Activated CD8-positive, alpha-beta T cell treated with anti-CD3 and anti-CD28 coated beads for 36 hours (primary cell): ENCODE measurements around the gene GGACT. TPM values are rescaled to one million over a fixed set of nuclear protein-coding genes. Genes with fewer than 3 reads are reported as not detected.

ENCODE experiments used
- ATAC-seq: fragments of 200-7000 bp; cut with Tn5 transposase; one replicate; pipeline ENCODE4 v1.10.0; 2021; ENCODE audit warnings: mild to moderate bottlenecking, moderate library complexity
- CTCF ChIA-PET: fragments of 350-600 bp; sonication (Branson Sonifier 250); formaldehyde crosslinking; loops from one replicate; lab custom pipeline; 2021; ENCODE audit warnings: antibody characterized with exemption; lab: Charles Lee
- POLR2A ChIA-PET: fragments of 350-600 bp; sonication (Branson Sonifier 250); formaldehyde crosslinking; loops from one replicate; lab custom pipeline; 2021; ENCODE audit warnings: antibody characterized with exemption; lab: Charles Lee
- DNase-seq: peaks from one replicate; pipeline ENCODE4 v3.0.0-alpha.2; 2020
- H3K27ac Mint-ChIP-seq: one replicate; pipeline ENCODE4 v1.8.0; 2021; ENCODE audit warnings: mild to moderate bottlenecking, mixed read lengths
- H3K27me3 Mint-ChIP-seq: one replicate; pipeline ENCODE4 v1.8.0; 2021; ENCODE audit warnings: mixed read lengths
- H3K36me3 Mint-ChIP-seq: one replicate; pipeline ENCODE4 v1.8.0; 2021; ENCODE audit warnings: low read depth, mixed read lengths
- H3K4me1 Mint-ChIP-seq: one replicate; pipeline ENCODE4 v1.8.0; 2021; ENCODE audit warnings: low read depth, mixed read lengths
- H3K4me3 Mint-ChIP-seq: one replicate; pipeline ENCODE4 v1.8.0; 2021; ENCODE audit warnings: mild to moderate bottlenecking, moderate library complexity, mixed read lengths
- H3K9me3 Mint-ChIP-seq: one replicate; pipeline ENCODE4 v1.8.0; 2021; ENCODE audit warnings: mixed read lengths
- intact Hi-C: fragments of 100-400 bp; cut with micrococcal nuclease; formaldehyde crosslinking; loops from one replicate; pipeline ENCODE4 v1.10.0; 2022
- total RNA-seq, 2 experiments: library from RNA; stranded (reverse); gene quantifications; one replicate each; pipeline ENCODE4 v1.2.3, GENCODE V29; 2021
- TF ChIP-seq, protein P1 (sequence below): fragments of 200-600 bp; IDR thresholded peaks from one replicate; pipeline ENCODE4 v1.8.0; 2022; ENCODE audit warnings: antibody characterized with exemption, mild to moderate bottlenecking

The GGACT gene
- total RNA-seq, 2 experiments from 2014 or later, result 4.0 to 5.3 TPM

DNA sequence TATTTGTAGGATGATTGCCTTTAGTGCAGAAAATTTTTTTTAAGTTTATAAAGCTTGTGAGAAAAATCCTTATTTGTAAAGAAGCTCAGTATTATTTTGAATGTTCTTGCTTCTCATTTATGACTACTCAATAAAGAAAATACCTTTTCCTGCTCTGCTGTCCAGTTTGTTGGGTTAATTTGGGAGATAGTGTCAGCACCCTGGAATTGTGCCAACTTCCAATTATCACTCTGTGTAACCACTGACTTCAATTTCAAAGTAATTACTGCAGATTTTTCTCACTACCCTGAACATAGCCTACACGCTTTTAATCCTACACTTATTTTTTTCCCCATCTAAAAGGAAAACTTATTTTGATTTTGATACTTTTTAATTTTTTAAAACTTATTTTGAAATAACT is 93.1 kb downstream of the GGACT start:
- POLR2A ChIA-PET, result no interaction called here
- H3K9me3 Mint-ChIP-seq, result no peaks in the 10 kb centered on the region
- no peak for DNase-seq

DNA sequence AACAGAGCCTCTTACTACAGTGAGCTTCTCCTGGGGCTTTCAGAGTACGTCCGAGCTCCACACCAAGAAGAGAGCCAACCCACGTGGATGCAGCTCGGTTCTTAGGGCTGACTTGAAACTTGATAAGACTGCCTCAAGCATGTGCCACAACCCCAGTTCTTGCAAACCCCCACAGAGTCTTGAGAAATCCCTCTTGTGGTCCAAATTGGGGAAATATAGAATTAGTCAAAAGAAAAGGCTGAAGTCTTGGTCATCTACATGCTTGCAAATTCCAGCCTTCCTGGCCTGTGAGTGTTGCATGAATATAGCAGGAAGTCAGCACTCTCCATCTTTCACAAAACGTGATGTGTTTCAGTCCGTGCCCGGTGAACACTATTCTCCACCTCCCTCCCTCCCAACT is 95.2 kb downstream of the GGACT start:
- ATAC-seq (no peak), DNase-seq (no peak)
- Mint-ChIP-seq H3K4me1 (no peaks in the 10 kb centered on the region), H3K27ac (no peak overlapping the region), H3K9me3 (no peaks in the 10 kb centered on the region), H3K4me3 (no peak overlapping the region), H3K27me3 (no peaks in the 10 kb centered on the region), H3K36me3 (peaks cover 5% of the 10 kb centered on the region)
- ChIA-PET CTCF (interaction anchor here (0.9 kb wide), 1 partner anchor 21 kb away, joined by 4 read pairs; no protein-coding TSS in a partner anchor), POLR2A (interaction anchor here (1.0 kb wide), 1 partner anchor 19 kb away, joined by 4 read pairs; no protein-coding TSS in a partner anchor)
- intact Hi-C loops, result no loop called here
- TF ChIP-seq, protein P1, sequence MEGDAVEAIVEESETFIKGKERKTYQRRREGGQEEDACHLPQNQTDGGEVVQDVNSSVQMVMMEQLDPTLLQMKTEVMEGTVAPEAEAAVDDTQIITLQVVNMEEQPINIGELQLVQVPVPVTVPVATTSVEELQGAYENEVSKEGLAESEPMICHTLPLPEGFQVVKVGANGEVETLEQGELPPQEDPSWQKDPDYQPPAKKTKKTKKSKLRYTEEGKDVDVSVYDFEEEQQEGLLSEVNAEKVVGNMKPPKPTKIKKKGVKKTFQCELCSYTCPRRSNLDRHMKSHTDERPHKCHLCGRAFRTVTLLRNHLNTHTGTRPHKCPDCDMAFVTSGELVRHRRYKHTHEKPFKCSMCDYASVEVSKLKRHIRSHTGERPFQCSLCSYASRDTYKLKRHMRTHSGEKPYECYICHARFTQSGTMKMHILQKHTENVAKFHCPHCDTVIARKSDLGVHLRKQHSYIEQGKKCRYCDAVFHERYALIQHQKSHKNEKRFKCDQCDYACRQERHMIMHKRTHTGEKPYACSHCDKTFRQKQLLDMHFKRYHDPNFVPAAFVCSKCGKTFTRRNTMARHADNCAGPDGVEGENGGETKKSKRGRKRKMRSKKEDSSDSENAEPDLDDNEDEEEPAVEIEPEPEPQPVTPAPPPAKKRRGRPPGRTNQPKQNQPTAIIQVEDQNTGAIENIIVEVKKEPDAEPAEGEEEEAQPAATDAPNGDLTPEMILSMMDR, result no peak

More for the DNA sequence above, 93.1 kb downstream of the GGACT start:
- CTCF ChIA-PET, result interaction anchor here (1.2 kb wide), 1 partner anchor 20 kb away, joined by 3 read pairs; no protein-coding TSS in a partner anchor
- intact Hi-C loops, result no loop called here
- Mint-ChIP-seq H3K4me3 (no peak overlapping the region), H3K27me3 (no peaks in the 10 kb centered on the region), H3K4me1 (no peaks in the 10 kb centered on the region), H3K36me3 (peaks cover 5% of the 10 kb centered on the region), H3K27ac (no peak overlapping the region)
- TF ChIP-seq, protein P1, result no peak
- no peak for ATAC-seq

DNA sequence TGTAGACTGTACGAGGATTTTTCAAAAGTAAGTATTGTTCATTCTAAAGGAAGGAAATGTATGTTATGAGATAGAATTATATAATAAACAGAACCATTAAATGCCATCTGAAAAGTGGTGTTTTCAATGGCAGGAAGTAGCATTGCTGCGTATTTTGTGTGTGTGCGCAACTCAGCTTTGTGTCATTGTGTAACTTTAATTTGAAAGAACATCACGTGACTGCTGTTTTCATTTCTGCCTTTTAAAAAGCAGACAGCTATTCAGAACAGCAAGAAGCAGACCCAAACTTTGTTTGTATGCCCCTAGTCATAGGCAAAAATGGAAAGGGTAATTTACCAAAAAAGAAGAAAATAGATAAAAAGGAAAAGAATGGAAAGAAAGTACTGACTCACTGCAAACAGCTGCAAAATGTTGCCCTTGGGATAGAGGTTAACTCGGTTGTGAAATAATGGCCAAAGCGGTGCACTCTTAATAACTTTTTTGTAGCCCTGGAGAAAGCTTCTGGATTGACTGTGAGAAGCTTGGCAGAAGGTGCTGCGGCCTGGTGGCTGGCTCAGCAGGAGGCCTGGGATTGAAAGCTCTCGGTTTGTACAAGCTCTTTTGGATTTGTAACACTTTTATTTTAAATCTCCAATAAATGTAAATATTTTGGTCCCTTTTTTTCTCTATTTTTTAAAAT is 97.3 kb downstream of the GGACT start:
- Mint-ChIP-seq H3K36me3 (peaks cover under 1% of the 10 kb centered on the region), H3K4me1 (no peaks in the 10 kb centered on the region), H3K27me3 (no peaks in the 10 kb centered on the region), H3K27ac (no peak overlapping the region), H3K9me3 (no peaks in the 10 kb centered on the region), H3K4me3 (no peak overlapping the region)
- TF ChIP-seq, protein P1, result no peak
- intact Hi-C loops, result no loop called here
- DNase-seq, result no peak
- CTCF ChIA-PET, result no interaction called here
- ATAC-seq, result no peak
- POLR2A ChIA-PET, result no interaction called here

DNA sequence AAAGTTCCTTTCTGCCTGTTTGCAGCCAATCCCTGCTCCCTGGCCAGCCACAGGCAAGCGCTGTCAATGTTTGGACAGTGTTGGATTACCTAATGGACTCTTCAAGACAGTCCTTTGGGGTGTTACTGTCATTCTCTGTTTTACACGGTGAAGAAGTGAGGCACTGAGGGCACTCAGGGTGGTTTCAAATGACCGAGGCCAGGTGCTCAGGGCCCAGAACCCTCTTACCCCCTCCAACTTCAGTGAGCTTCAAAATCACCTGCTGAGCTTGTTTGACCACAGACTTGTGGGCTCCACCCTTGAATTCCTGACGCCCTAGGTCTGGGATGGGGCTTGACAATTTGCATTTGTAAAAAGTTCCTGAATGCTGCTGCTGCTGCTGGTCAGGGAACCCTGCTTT is 97.9 kb downstream of the GGACT start:
- intact Hi-C loops, result no loop called here
- Mint-ChIP-seq H3K36me3 (no peaks in the 10 kb centered on the region), H3K27ac (no peak overlapping the region), H3K9me3 (no peaks in the 10 kb centered on the region), H3K4me3 (no peak overlapping the region), H3K4me1 (no peaks in the 10 kb centered on the region), H3K27me3 (no peaks in the 10 kb centered on the region)
- DNase-seq, result no peak
- TF ChIP-seq, protein P1, result no peak
- no peak for ATAC-seq
- ChIA-PET POLR2A (no interaction called here), CTCF (no interaction called here)

DNA sequence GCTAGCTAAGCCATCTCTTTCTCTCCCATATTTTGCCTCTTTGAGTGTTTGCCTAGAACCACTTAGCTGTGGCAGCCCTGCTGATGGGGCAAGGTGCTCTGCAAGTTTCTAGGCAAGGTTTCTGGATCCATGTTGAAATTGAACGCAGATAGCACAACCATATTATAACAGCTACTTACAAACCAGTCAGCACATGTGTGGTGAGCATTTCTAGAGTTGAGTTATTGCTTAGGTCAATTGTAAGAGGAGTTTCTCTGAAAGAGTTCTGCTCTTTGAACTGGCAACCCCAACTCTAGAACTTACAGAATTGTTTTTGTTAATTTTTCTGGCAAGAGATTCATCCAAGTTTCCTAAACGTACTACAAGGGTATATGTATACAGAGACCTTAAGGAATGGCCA is 103.3 kb downstream of the GGACT start:
- TF ChIP-seq, protein P1, result no peak
- ATAC-seq (no peak), DNase-seq (no peak)
- intact Hi-C loops, result no loop called here
- no peaks in the 10 kb centered on the region for H3K9me3 Mint-ChIP-seq
- peaks cover 17% of the 10 kb centered on the region for H3K4me1 Mint-ChIP-seq
- no peak overlapping the region for H3K4me3 Mint-ChIP-seq
- no peaks in the 10 kb centered on the region for H3K36me3 Mint-ChIP-seq
- no peak overlapping the region for H3K27ac Mint-ChIP-seq
- CTCF ChIA-PET, result no interaction called here
- POLR2A ChIA-PET, result no interaction called here
- no peaks in the 10 kb centered on the region for H3K27me3 Mint-ChIP-seq
